K562 (cell line): ENCODE measurements around the gene ZNF350. TPM values are rescaled to one million over a fixed set of nuclear protein-coding genes. Genes with fewer than 3 reads are reported as not detected.

Experiments
- ATF3 ChIP-seq, 2 experiments: fragments of 450-650 bp in 1 of 2; sonication (generic) in 1 of 2; formaldehyde crosslinking in 1 of 2; IDR thresholded peaks in 1 of 2; conservative IDR thresholded peaks in 1 of 2; 2 replicates each; pipeline versions ENCODE4 v1.6.1 to v1.8.1; 2016 to 2023; ENCODE audit warnings: mild to moderate bottlenecking in 2 of 2, moderate library complexity in 2 of 2, inconsistent platforms in 1 of 2, missing genetic modification reagents in 1 of 2
- CBX1 ChIP-seq: sonication (generic); IDR thresholded peaks from 2 replicates; pipeline ENCODE4 v1.6.1; 2016; ENCODE audit warnings: antibody characterized with exemption, low read depth, mild to moderate bottlenecking
- COPS2 ChIP-seq: fragments of 450-650 bp; conservative IDR thresholded peaks from 2 replicates; pipeline ENCODE4 v1.6.1; 2016; ENCODE audit warnings: mild to moderate bottlenecking, moderate library complexity
- CSDE1 ChIP-seq, 2 experiments: fragments of 450-650 bp; IDR thresholded peaks; 2 replicates each; pipeline ENCODE4 v1.6.1; 2016; ENCODE audit warnings: mild to moderate bottlenecking in 1 of 2
- EHMT2 ChIP-seq: fragments of 450-650 bp; IDR thresholded peaks from 2 replicates; pipeline ENCODE4 v1.6.1; 2018; ENCODE audit warnings: antibody characterized with exemption
- FOS ChIP-seq: IDR thresholded peaks from 3 replicates; pipeline ENCODE4 v1.6.1; 2011; ENCODE audit not compliant: insufficient read length; ENCODE audit errors: extremely low read depth
- IFI16 ChIP-seq: fragments of 250-450 bp; sonication (Bioruptor Pico); IDR thresholded peaks from 2 replicates; pipeline ENCODE4 v2.1.2; 2022; ENCODE audit warnings: mild to moderate bottlenecking, inconsistent platforms
- KLF16 ChIP-seq: IDR thresholded peaks from 2 replicates; pipeline ENCODE4 v1.6.1; 2016; ENCODE audit warnings: antibody characterized with exemption
- MNT ChIP-seq, 2 experiments: fragments of 450-650 bp; conservative IDR thresholded peaks; 2 replicates each; pipeline ENCODE4 v1.6.1; 2017; ENCODE audit warnings: mild to moderate bottlenecking in 2 of 2, moderate library complexity in 2 of 2
- PKNOX1 ChIP-seq: fragments of 450-650 bp; IDR thresholded peaks from 2 replicates; pipeline ENCODE4 v1.6.1; 2016
- RBM15 ChIP-seq: fragments of 200-400 bp; formaldehyde crosslinking; IDR thresholded peaks from 2 replicates; pipeline ENCODE4 v1.6.1; 2018; ENCODE audit warnings: mild to moderate bottlenecking, low read length, moderate library complexity; ENCODE audit not compliant: insufficient read depth
- SNRNP70 ChIP-seq: fragments of 200-400 bp; formaldehyde crosslinking; optimal IDR thresholded peaks from 2 replicates; pipeline ENCODE3; 2017; ENCODE audit warnings: low read depth, low read length
- SOX6 ChIP-seq: fragments of 450-650 bp; IDR thresholded peaks from 2 replicates; pipeline ENCODE4 v1.6.1; 2014; ENCODE audit warnings: mild to moderate bottlenecking
- ZNF407 ChIP-seq: fragments of 450-650 bp; IDR thresholded peaks from 2 replicates; pipeline ENCODE4 v1.6.1; 2016; ENCODE audit warnings: low read depth
- polyA plus RNA-seq, 8 experiments: library from polyadenylated mRNA; depleted of rRNA in 4 of 8; stranded (reverse) in 5 of 8; unstranded in 3 of 8; fragments of >200 nt; fragmentation: Nextera tagmentation in 2 of 8; fragmentation: Illumina TruSeq in 1 of 8; extraction: Ambion mirVana in 2 of 8; extraction: Trizol in 1 of 8; gene quantifications; 2 replicates each; pipeline versions ENCODE4 v1.2.1 to v1.2.3, GENCODE V29; 2011 to 2014; ENCODE audit warnings: inconsistent platforms in 1 of 8, missing spikeins in 1 of 8
- total RNA-seq, 7 experiments: library from RNA; depleted of rRNA in 6 of 7; stranded (reverse); fragments of >200 nt in 6 of 7; fragmentation: Illumina TruSeq in 2 of 7; extraction: Trizol in 2 of 7; gene quantifications; 2 replicates each; pipeline versions ENCODE4 v1.2.1 to v1.2.3, GENCODE V29; 2011 to 2021; ENCODE audit warnings: low replicate concordance in 1 of 7

ZNF350 gene
- total and polyA plus RNA-seq, 9 of the 15 experiments (the other 6 are each of a cell fraction or from before 2014, with no cell fraction given), result 1.7 to 4.8 (median 2.9) TPM

- TF ChIP-seq RBM15, result no peak
- no peak for TF ChIP-seq FOS
- no peak for TF ChIP-seq EHMT2
- no peak for TF ChIP-seq ATF3 (IDR thresholded peaks at IDR 0.05)
- TF ChIP-seq ATF3 (CRISPR knock-in tag; conservative IDR thresholded peaks at IDR 0.05), result no peak
- no peak for TF ChIP-seq SNRNP70
- peak in 1 of 2 experiments; percentile 49; a peak in 2 of 4 replicates for TF ChIP-seq MNT (conservative IDR thresholded peaks at IDR 0.05)
- TF ChIP-seq ZNF407, result peak; percentile 95
- no peak for TF ChIP-seq COPS2
- no peak for TF ChIP-seq PKNOX1
- TF ChIP-seq KLF16, result peak; percentile 73; the same call in 1 of the 2 replicates
- no peak for TF ChIP-seq SOX6
- TF ChIP-seq CBX1, result no peak
- no peak for TF ChIP-seq IFI16
- TF ChIP-seq CSDE1 (IDR thresholded peaks at IDR 0.05), result peak in 1 of 2 experiments; percentile 93; a peak in 2 of 4 replicates
Measured at GRCh38 chr19:51986309-51987291, at the start of gene ZNF350 (continued).
